Stomach (tissue), 4 donors: ENCODE measurements around the gene PDE9A.

Experiments used
- POLR2A ChIP-seq, 4 donors: fragments of 450-650 bp; IDR thresholded peaks; one replicate each; pipeline ENCODE4 v1.6.1; 2016; ENCODE audit warnings: antibody characterized with exemption in 4 of 4, control low read depth in 2 of 4, mild to moderate bottlenecking in 1 of 4, moderate library complexity in 1 of 4
- POLR2AphosphoS5 ChIP-seq, 3 donors: sonication (generic); formaldehyde crosslinking; IDR thresholded peaks; one replicate each; pipeline ENCODE4 v1.6.1; 2016; ENCODE audit warnings: antibody characterized with exemption in 3 of 3
- TF ChIP-seq, protein P1 (sequence below), 7 experiments: fragments of 450-650 bp in 4 of 7; fragments of 200-600 bp in 3 of 7; sonication (generic) in 3 of 7; IDR thresholded peaks; one replicate each; pipeline ENCODE4 v1.5.1; 2016 to 2019; ENCODE audit warnings: antibody characterized with exemption in 7 of 7, control low read depth in 2 of 7, mild to moderate bottlenecking in 1 of 7

- TF ChIP-seq, protein P1, sequence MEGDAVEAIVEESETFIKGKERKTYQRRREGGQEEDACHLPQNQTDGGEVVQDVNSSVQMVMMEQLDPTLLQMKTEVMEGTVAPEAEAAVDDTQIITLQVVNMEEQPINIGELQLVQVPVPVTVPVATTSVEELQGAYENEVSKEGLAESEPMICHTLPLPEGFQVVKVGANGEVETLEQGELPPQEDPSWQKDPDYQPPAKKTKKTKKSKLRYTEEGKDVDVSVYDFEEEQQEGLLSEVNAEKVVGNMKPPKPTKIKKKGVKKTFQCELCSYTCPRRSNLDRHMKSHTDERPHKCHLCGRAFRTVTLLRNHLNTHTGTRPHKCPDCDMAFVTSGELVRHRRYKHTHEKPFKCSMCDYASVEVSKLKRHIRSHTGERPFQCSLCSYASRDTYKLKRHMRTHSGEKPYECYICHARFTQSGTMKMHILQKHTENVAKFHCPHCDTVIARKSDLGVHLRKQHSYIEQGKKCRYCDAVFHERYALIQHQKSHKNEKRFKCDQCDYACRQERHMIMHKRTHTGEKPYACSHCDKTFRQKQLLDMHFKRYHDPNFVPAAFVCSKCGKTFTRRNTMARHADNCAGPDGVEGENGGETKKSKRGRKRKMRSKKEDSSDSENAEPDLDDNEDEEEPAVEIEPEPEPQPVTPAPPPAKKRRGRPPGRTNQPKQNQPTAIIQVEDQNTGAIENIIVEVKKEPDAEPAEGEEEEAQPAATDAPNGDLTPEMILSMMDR (IDR thresholded peaks at IDR 0.05) = no peak
- TF ChIP-seq POLR2A (IDR thresholded peaks at IDR 0.05) = no peak
- no peak for TF ChIP-seq POLR2AphosphoS5 (IDR thresholded peaks at IDR 0.05)
Measured at GRCh38 chr21:42722808-42723473, 69.5 kb downstream of the PDE9A start.
